ENCODE measurements around the gene HS3ST5.

HS3ST5 gene

GRCh38 chr6:114108119-114109002, 234.5 kb downstream of the HS3ST5 start:
- Mint-ChIP-seq H3K27ac (ENCODE audit: low read depth) (no peak overlapping the region), H3K27me3 (no peaks in the 10 kb centered on the region), H3K4me1 (no peaks in the 10 kb centered on the region), H3K36me3 (ENCODE audit: insufficient read depth) (no peaks in the 10 kb centered on the region), H3K9me3 (no peaks in the 10 kb centered on the region), H3K4me3 (no peak overlapping the region)
- ATAC-seq (replicated peaks; ENCODE audit: extremely low read depth, poor library complexity, severe bottlenecking) (no peak), DNase-seq (ENCODE audit: low spot score in 2 of 2) (no peak)

DNA sequence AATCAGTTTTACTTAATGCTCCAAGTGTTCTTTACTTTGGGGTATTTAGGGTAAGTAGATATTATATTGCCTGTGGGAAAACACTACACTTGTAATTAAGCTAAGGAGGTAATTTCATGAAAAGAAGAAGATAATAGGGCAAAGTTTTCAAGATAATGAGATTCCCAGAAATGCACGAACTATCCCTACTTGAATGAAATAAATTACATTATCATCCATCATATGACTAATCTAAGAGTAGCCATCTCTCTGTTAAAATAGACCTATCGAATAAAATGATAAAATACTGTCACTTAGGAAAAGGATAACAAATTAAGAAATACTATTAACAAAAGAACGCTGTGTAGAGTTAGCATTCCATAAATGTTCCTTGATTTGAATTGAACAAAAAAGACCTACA, 236.8 kb downstream of the HS3ST5 start:
- Mint-ChIP-seq H3K9me3 (no peaks in the 10 kb centered on the region), H3K36me3 (ENCODE audit: insufficient read depth) (no peaks in the 10 kb centered on the region), H3K27me3 (no peaks in the 10 kb centered on the region), H3K27ac (ENCODE audit: low read depth) (no peak overlapping the region), H3K4me1 (no peaks in the 10 kb centered on the region), H3K4me3 (no peak overlapping the region)
- ATAC-seq (replicated peaks; ENCODE audit: extremely low read depth, poor library complexity, severe bottlenecking) (no peak), DNase-seq (ENCODE audit: low spot score in 2 of 2) (no peak)

GRCh38 chr6:114101255-114101654, 241.6 kb downstream of the HS3ST5 start:
- no peak for DNase-seq (ENCODE audit: low spot score in 2 of 2)
- Mint-ChIP-seq H3K9me3 (no peaks in the 10 kb centered on the region), H3K36me3 (ENCODE audit: insufficient read depth) (no peaks in the 10 kb centered on the region), H3K27ac (ENCODE audit: low read depth) (no peak overlapping the region), H3K4me1 (no peaks in the 10 kb centered on the region), H3K4me3 (no peak overlapping the region), H3K27me3 (no peaks in the 10 kb centered on the region)
- ATAC-seq (replicated peaks; ENCODE audit: extremely low read depth, poor library complexity, severe bottlenecking): no peak

DNA sequence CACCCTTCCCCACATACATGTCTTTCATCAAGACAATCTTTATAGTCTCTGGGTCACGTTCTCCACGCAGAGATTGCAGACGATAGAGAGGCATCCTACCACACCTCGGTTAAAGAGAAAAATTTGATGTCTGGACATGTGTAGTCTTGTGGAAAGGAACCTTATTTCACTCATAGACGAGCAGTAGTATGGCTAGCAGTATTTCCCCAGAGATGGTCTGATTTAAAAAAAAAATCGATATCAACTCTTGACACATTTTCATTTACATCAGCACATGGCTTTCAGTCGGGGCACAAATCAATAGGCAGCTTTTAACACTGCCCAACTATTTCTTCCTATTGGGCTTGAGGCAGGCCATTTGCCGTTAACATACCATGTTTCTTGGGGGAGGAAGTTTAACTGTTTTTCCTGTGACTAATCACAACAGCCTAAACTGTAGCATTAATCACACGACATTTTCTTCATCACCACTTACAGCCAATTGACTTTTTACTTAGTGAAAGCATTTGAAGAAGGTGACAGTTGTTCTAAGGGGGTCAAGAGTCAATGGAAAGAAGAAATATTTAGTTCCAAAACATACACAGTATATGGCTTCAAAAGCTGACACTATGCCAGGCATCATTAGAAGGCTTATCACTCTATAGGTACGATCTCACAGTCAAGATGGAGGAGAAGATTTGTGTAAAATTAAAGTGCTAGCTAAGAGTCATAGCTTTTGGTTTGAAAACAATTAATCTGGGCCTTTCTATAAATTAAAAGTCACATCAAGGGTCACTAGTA, 242.4 kb downstream of the HS3ST5 start:
- DNase-seq (ENCODE audit: low spot score in 2 of 2): no peak
- no peak for ATAC-seq (replicated peaks; ENCODE audit: extremely low read depth, poor library complexity, severe bottlenecking)
- H3K4me1 Mint-ChIP-seq: no peaks in the 10 kb centered on the region
- H3K4me3 Mint-ChIP-seq: no peak overlapping the region
- no peaks in the 10 kb centered on the region for H3K27me3 Mint-ChIP-seq
- H3K27ac Mint-ChIP-seq (ENCODE audit: low read depth): no peak overlapping the region
- H3K36me3 Mint-ChIP-seq (ENCODE audit: insufficient read depth): no peaks in the 10 kb centered on the region
- no peaks in the 10 kb centered on the region for H3K9me3 Mint-ChIP-seq

DNA sequence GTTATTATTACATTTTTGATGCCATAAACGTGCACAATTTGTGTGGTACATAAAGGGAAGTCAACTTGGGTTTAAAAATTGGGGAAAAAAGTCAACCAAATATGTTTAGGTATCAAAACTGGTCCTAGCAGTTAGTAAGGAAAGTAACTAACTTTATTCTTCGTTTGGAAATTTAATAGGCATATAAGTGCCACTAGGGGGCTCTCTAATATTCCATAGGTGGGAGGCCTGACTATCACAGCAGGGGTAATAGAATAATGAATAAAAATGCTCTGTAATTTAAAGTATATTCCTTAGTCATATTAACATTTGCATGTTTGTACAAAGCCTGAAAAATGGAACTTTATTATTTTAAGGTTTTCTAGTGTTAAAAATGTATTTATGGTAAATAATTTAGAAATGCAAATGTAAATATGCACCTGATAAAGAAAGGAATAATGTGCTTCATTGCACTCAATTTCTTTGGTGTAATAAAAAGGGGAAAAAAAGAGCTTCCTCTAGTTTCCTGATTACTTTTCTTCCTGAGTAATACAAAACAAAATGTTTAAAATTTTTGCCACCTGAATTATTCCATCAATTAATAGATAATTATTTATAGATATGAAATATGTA, 246.2 kb downstream of the HS3ST5 start:
- H3K27ac Mint-ChIP-seq (ENCODE audit: low read depth): no peak overlapping the region

DNA sequence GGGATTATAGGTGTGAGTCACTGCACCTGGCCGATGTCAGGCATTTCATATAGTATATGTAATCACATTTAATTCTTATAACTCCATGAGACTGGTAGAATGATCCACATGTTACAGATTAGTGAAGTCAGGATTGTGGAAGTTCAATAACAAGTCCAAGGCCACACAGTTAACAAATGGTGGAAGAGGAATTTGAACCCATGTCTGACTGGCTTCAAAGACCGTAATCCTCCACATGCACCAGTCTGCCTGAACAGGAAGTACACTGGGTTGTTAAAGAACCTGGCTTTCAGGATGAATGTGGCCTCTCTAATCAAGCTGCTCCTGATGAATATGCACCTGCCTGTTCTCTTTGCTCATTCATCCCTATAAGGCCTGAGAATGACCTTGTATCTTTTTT, 249.9 kb downstream of the HS3ST5 start:
- no peak overlapping the region for H3K27ac Mint-ChIP-seq (ENCODE audit: low read depth)
- H3K27me3 Mint-ChIP-seq: peaks cover 19% of the 10 kb centered on the region
- no peaks in the 10 kb centered on the region for H3K4me1 Mint-ChIP-seq
- DNase-seq (ENCODE audit: low spot score in 2 of 2) (no peak), ATAC-seq (replicated peaks; ENCODE audit: extremely low read depth, poor library complexity, severe bottlenecking) (no peak)
- no peaks in the 10 kb centered on the region for H3K36me3 Mint-ChIP-seq (ENCODE audit: insufficient read depth)
- no peaks in the 10 kb centered on the region for H3K9me3 Mint-ChIP-seq
- H3K4me3 Mint-ChIP-seq: no peak overlapping the region

More for the DNA sequence above, 246.2 kb downstream of the HS3ST5 start:
- Mint-ChIP-seq H3K27me3 (no peaks in the 10 kb centered on the region), H3K4me1 (no peaks in the 10 kb centered on the region), H3K4me3 (no peak overlapping the region), H3K36me3 (ENCODE audit: insufficient read depth) (no peaks in the 10 kb centered on the region), H3K9me3 (no peaks in the 10 kb centered on the region)
- ATAC-seq (replicated peaks; ENCODE audit: extremely low read depth, poor library complexity, severe bottlenecking): no peak
- no peak for DNase-seq (ENCODE audit: low spot score in 2 of 2)

DNA sequence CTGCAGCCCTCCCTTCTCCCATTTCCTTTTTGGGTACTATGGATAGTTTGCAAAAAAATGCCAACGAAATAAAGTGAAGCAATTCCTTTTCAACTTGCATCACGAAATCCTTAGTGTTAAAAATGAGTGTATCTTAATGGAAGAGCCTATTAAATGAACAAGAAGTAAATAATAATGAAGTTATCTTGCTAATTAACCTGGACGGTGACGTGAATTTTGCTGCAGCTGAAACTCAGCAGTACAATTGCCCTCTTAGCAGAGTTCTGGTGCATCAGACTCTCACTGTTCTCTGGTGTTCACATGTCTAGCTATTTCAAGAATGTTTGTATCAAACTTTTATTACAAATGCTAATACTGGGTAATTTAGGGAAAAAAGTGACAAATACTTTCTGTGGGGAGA, 252.2 kb downstream of the HS3ST5 start:
- DNase-seq (ENCODE audit: low spot score in 2 of 2) (no peak), ATAC-seq (replicated peaks; ENCODE audit: extremely low read depth, poor library complexity, severe bottlenecking) (no peak)
- no peaks in the 10 kb centered on the region for H3K4me1 Mint-ChIP-seq
- H3K4me3 Mint-ChIP-seq: no peak overlapping the region
- H3K9me3 Mint-ChIP-seq: no peaks in the 10 kb centered on the region
- peaks cover 32% of the 10 kb centered on the region for H3K27me3 Mint-ChIP-seq
- H3K36me3 Mint-ChIP-seq (ENCODE audit: insufficient read depth): no peaks in the 10 kb centered on the region
- no peak overlapping the region for H3K27ac Mint-ChIP-seq (ENCODE audit: low read depth)

GRCh38 chr6:114087496-114087895, 255.3 kb downstream of the HS3ST5 start:
- Mint-ChIP-seq H3K27ac (ENCODE audit: low read depth) (no peak overlapping the region), H3K9me3 (no peaks in the 10 kb centered on the region), H3K4me1 (no peaks in the 10 kb centered on the region), H3K27me3 (peaks cover 32% of the 10 kb centered on the region), H3K4me3 (no peak overlapping the region), H3K36me3 (ENCODE audit: insufficient read depth) (no peaks in the 10 kb centered on the region)
- no peak for ATAC-seq (replicated peaks; ENCODE audit: extremely low read depth, poor library complexity, severe bottlenecking)
- no peak for DNase-seq (ENCODE audit: low spot score in 2 of 2)

- H3K4me3 Mint-ChIP-seq: no peak overlapping the region
- ATAC-seq (replicated peaks; ENCODE audit: extremely low read depth, poor library complexity, severe bottlenecking): no peak
- no peaks in the 10 kb centered on the region for H3K36me3 Mint-ChIP-seq (ENCODE audit: insufficient read depth)
- no peaks in the 10 kb centered on the region for H3K4me1 Mint-ChIP-seq
- DNase-seq (ENCODE audit: low spot score in 2 of 2): no peak
- peaks cover 39% of the 10 kb centered on the region for H3K27me3 Mint-ChIP-seq
- H3K9me3 Mint-ChIP-seq: no peaks in the 10 kb centered on the region
- H3K27ac Mint-ChIP-seq (ENCODE audit: low read depth): no peak overlapping the region
Observed at GRCh38 chr6:114085211-114085610, 257.6 kb downstream of the HS3ST5 start.

GRCh38 chr6:114084327-114084890, 258.4 kb downstream of the HS3ST5 start:
- no peaks in the 10 kb centered on the region for H3K9me3 Mint-ChIP-seq
- no peak for ATAC-seq (replicated peaks; ENCODE audit: extremely low read depth, poor library complexity, severe bottlenecking)
- no peak for DNase-seq (ENCODE audit: low spot score in 2 of 2)
- no peak overlapping the region for H3K27ac Mint-ChIP-seq (ENCODE audit: low read depth)
- no peaks in the 10 kb centered on the region for H3K4me1 Mint-ChIP-seq
- H3K4me3 Mint-ChIP-seq: no peak overlapping the region
- no peaks in the 10 kb centered on the region for H3K36me3 Mint-ChIP-seq (ENCODE audit: insufficient read depth)
- H3K27me3 Mint-ChIP-seq: peaks cover 39% of the 10 kb centered on the region

DNA sequence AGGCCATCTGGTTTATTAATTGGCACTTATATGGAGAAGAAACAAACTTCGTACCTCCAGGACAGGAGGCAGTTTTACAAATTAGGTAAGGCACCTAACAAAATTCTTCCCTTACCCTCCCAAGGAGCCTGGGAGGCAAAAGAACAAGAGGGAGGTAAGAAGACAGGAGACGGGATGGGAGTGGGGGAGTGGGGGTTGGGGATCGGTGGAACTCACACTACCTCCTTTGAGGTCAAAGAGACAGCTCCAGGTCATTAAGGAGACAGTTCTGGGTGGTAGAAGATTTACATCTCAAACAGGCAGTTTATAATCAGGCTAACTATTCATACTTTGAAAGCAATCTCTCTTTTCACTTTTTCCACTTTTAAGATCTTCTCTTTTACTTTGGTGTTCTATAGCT, 259.6 kb downstream of the HS3ST5 start:
- H3K27ac Mint-ChIP-seq (ENCODE audit: low read depth): no peak overlapping the region
- H3K27me3 Mint-ChIP-seq: peaks cover 28% of the 10 kb centered on the region
- DNase-seq (ENCODE audit: low spot score in 2 of 2): no peak
- H3K4me1 Mint-ChIP-seq: no peaks in the 10 kb centered on the region
- H3K4me3 Mint-ChIP-seq: no peak overlapping the region
- no peak for ATAC-seq (replicated peaks; ENCODE audit: extremely low read depth, poor library complexity, severe bottlenecking)
- no peaks in the 10 kb centered on the region for H3K9me3 Mint-ChIP-seq
- no peaks in the 10 kb centered on the region for H3K36me3 Mint-ChIP-seq (ENCODE audit: insufficient read depth)

DNA sequence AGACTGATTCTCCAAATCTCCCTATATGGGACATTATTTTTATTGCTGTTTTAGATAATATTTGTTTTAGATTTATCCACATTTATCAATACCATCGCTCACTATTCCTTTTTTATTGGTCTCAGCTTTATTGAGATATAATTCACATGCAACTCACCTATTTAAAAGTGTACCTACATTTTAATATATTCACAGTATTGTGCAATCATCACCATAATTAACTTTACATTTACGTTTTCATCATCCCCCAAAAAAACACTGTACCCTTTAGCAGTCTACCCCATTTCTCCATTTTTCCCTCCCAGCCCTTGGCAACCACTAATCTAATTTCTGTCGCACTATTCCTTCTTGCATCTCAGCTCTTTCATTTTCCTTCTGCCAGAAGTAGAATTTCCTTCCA, 261.1 kb downstream of the HS3ST5 start:
- Mint-ChIP-seq H3K4me1 (no peaks in the 10 kb centered on the region), H3K4me3 (no peak overlapping the region), H3K36me3 (ENCODE audit: insufficient read depth) (no peaks in the 10 kb centered on the region), H3K9me3 (no peaks in the 10 kb centered on the region), H3K27ac (ENCODE audit: low read depth) (no peak overlapping the region), H3K27me3 (peaks cover 13% of the 10 kb centered on the region)
- ATAC-seq (replicated peaks; ENCODE audit: extremely low read depth, poor library complexity, severe bottlenecking) (no peak), DNase-seq (ENCODE audit: low spot score in 2 of 2) (no peak)

All from central memory CD8-positive, alpha-beta T cell (primary cell).